Colonic mucosa (tissue), 4 donors: ENCODE measurements around the gene RAB27B. TPM values are rescaled to one million over a fixed set of nuclear protein-coding genes. Genes with fewer than 3 reads are reported as not detected.

Experiments used
- DNase-seq: peaks from one replicate; pipeline ENCODE4 v3.0.0-alpha.2; 2020
- H3K27ac ChIP-seq: fragments of 200-600 bp; one replicate; pipeline ENCODE4 v1.8.0; 2021
- H3K27me3 ChIP-seq: fragments of 200-600 bp; one replicate; pipeline ENCODE4 v1.8.0; 2021
- H3K36me3 ChIP-seq: fragments of 200-600 bp; one replicate; pipeline ENCODE4 v1.8.0; 2021
- H3K4me1 ChIP-seq: fragments of 200-600 bp; one replicate; pipeline ENCODE4 v1.8.0; 2021; ENCODE audit warnings: mild to moderate bottlenecking
- H3K4me3 ChIP-seq: fragments of 200-600 bp; one replicate; pipeline ENCODE4 v1.8.0; 2021
- H3K9ac ChIP-seq, 2 donors: one replicate each; pipeline ENCODE4 v1.7.0; 2013; ENCODE audit warnings: control low read depth in 2 of 2, low read depth in 2 of 2, low read length in 2 of 2
- H3K9me3 ChIP-seq: fragments of 200-600 bp; one replicate; pipeline ENCODE4 v1.8.0; 2021
- intact Hi-C: fragments of 100-400 bp; cut with DNase I; formaldehyde crosslinking; loops from one replicate; pipeline ENCODE4 v1.14.1; 2022
- total RNA-seq, 2 donors: library from RNA; stranded (reverse); fragmentation: NEBNext Ultra II Directional in 1 of 2; extraction: Animal tissue kit (Norgen Biotek cat#: 25700) in 1 of 2; gene quantifications; one replicate each; pipeline ENCODE4 v1.2.1, GENCODE V29; 2021
- TF ChIP-seq, protein P1 (sequence below): fragments of 200-600 bp; IDR thresholded peaks from one replicate; pipeline ENCODE4 v1.8.0; 2022; ENCODE audit warnings: antibody characterized with exemption, mild to moderate bottlenecking
- donor health status: healthy.
- donor health status: DM: no; HTN: no; CAD: no.
- donor health status: DM: no; HTN: no; CAD: no.

RAB27B gene
- total RNA-seq, 2 donors from 2014 or later: 8.9 to 12.5 TPM

DNA sequence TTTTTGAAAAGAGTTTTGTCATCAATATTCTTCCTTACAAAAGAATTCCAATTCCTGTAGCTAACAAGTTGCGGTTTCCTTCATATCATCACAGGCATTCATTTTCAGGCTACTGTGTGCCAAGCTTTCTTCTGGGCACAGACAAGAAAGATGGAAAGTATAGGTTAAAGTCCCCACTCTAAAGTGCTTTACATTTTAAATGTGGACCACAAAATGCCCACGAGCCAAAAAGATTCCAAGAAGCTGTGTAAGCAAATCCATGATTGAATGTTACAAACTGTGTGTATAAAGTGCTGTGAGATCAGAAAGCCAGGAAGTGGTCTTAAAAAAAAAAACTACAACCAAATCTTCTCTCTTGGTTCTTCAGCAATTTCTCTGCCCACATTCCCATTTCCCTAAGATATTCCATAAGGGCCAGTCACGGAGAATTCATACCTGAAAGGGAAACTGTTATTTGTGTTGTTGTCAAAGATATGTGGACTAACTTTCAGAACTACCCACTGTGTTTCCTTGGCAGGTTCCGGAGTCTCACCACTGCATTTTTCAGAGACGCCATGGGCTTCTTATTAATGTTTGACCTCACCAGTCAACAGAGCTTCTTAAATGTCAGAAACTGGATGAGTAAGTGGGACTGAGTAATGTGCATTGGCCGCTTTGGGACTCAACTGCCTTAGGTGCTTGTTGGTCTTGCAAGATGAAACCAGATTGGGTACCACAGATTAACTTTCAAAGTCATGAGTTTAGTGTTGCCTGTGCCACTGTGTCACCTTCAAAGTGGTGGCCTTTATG, 55.7 kb downstream of the RAB27B start:
- no peak overlapping the region for H3K4me3 ChIP-seq
- H3K4me1 ChIP-seq: no peaks in the 10 kb centered on the region
- no peaks in the 10 kb centered on the region for H3K9me3 ChIP-seq
- no peaks in the 10 kb centered on the region for H3K36me3 ChIP-seq
- H3K27ac ChIP-seq: no peak overlapping the region
- no peak overlapping the region for H3K9ac ChIP-seq
- TF ChIP-seq, protein P1, sequence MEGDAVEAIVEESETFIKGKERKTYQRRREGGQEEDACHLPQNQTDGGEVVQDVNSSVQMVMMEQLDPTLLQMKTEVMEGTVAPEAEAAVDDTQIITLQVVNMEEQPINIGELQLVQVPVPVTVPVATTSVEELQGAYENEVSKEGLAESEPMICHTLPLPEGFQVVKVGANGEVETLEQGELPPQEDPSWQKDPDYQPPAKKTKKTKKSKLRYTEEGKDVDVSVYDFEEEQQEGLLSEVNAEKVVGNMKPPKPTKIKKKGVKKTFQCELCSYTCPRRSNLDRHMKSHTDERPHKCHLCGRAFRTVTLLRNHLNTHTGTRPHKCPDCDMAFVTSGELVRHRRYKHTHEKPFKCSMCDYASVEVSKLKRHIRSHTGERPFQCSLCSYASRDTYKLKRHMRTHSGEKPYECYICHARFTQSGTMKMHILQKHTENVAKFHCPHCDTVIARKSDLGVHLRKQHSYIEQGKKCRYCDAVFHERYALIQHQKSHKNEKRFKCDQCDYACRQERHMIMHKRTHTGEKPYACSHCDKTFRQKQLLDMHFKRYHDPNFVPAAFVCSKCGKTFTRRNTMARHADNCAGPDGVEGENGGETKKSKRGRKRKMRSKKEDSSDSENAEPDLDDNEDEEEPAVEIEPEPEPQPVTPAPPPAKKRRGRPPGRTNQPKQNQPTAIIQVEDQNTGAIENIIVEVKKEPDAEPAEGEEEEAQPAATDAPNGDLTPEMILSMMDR: no peak
- no peaks in the 10 kb centered on the region for H3K27me3 ChIP-seq
- no peak for DNase-seq
- intact Hi-C loops: no loop called here

DNA sequence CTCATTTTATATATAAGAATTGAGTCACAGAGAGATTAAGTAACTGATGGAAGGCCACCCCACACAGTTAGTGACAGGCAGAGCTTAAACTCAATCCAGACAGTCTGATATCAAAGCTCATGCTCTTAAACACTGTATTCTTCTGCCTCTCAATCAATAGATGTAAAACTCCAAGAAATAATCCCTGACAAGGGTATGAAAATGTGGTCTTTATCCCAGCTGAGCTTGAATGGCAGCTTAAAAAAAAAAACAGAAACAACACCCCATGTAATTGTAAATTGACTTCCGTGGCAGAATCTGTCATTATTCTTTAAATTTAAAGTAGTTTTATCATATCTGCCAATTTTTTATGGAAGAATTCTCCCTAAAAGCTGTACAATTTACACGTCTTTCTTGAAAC, 60.1 kb downstream of the RAB27B start:
- H3K4me3 ChIP-seq: no peak overlapping the region
- TF ChIP-seq, protein P1: no peak
- intact Hi-C loops: no loop called here

DNA sequence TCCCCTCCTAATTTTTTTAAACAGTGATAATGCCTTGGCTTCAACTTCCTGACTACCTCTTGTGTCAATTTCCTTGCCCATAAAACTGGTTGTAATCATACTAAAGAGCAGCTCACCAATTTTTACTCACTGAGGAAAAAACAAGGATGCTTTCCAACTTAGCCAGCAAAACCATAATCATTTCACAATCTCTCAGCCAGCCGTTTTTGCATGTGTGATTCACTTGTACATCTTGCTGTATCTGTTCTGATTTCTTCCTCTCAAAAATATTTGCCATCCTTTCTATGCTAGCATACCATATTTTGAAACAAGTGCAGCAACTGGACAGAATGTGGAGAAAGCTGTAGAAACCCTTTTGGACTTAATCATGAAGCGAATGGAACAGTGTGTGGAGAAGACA, 60.7 kb downstream of the RAB27B start:
- no peak for DNase-seq
- Histone ChIP-seq H3K27me3 (no peaks in the 10 kb centered on the region), H3K9ac (no peak overlapping the region), H3K9me3 (no peaks in the 10 kb centered on the region), H3K4me1 (no peaks in the 10 kb centered on the region), H3K36me3 (no peaks in the 10 kb centered on the region), H3K27ac (no peak overlapping the region), H3K4me3 (no peak overlapping the region)
- TF ChIP-seq, protein P1: no peak
- intact Hi-C loops: no loop called here

More for the DNA sequence above, 60.1 kb downstream of the RAB27B start:
- Histone ChIP-seq H3K27ac (no peak overlapping the region), H3K9ac (no peak overlapping the region), H3K9me3 (no peaks in the 10 kb centered on the region), H3K4me1 (no peaks in the 10 kb centered on the region), H3K36me3 (no peaks in the 10 kb centered on the region), H3K27me3 (no peaks in the 10 kb centered on the region)
- no peak for DNase-seq

DNA sequence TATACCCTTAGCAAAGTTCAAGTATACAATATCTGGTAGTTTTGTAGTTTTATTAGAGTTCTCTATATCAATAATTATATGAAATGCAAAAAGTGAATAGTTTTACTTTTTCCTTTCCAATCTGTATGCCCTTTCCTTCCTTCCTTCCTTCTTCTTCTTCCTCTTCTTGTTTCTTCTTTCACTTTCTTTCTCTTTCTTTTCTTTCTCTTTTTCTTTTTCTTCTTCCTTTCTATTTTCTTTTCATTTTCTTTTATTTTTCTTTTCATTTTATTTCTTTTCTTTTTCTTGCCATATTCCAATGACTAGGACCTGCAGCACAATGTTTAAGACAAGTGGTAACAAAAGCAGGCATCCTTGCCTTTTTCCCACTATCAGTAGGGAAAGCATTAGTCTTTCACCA, 71.2 kb downstream of the RAB27B start:
- Histone ChIP-seq H3K9ac (no peak overlapping the region), H3K36me3 (no peaks in the 10 kb centered on the region), H3K27me3 (no peaks in the 10 kb centered on the region), H3K4me1 (no peaks in the 10 kb centered on the region), H3K27ac (no peak overlapping the region), H3K4me3 (no peak overlapping the region), H3K9me3 (no peaks in the 10 kb centered on the region)
- DNase-seq: no peak
- intact Hi-C loops: no loop called here
- TF ChIP-seq, protein P1: no peak

DNA sequence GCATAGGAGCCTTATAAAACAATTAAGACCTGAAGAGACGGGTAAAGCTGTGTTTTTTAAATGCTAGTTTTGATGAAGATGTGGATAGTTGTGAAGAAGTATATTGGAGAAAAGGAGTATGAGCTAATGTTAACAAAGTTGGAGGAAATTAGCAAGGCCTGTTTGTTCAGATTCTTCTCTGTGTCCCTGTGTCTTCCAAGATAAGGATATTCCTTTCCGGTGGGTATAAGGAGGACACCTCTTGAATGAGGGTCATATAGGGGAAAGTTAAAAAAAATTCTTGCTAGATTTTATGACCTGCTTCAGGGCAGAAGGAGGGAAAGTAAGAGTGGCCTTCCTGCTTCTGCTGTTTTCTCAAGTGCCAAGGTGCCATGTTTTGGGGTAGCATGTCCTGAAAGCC, 72.0 kb downstream of the RAB27B start:
- H3K36me3 ChIP-seq: no peaks in the 10 kb centered on the region
- no peak overlapping the region for H3K9ac ChIP-seq
- TF ChIP-seq, protein P1: no peak

More for the DNA sequence above, 72.0 kb downstream of the RAB27B start:
- H3K4me1 ChIP-seq: no peaks in the 10 kb centered on the region
- intact Hi-C loops: no loop called here
- no peaks in the 10 kb centered on the region for H3K9me3 ChIP-seq
- no peaks in the 10 kb centered on the region for H3K27me3 ChIP-seq
- no peak for DNase-seq
- H3K27ac ChIP-seq: no peak overlapping the region
- no peak overlapping the region for H3K4me3 ChIP-seq
